ENCODE data around the gene PRPF38A. TPM values are rescaled to one million over a fixed set of nuclear protein-coding genes. Genes with fewer than 3 reads are reported as not detected.

PRPF38A gene
- polyA plus RNA-seq, 3 donors: 19.7 to 30.9 (median 25.2) TPM

DNA sequence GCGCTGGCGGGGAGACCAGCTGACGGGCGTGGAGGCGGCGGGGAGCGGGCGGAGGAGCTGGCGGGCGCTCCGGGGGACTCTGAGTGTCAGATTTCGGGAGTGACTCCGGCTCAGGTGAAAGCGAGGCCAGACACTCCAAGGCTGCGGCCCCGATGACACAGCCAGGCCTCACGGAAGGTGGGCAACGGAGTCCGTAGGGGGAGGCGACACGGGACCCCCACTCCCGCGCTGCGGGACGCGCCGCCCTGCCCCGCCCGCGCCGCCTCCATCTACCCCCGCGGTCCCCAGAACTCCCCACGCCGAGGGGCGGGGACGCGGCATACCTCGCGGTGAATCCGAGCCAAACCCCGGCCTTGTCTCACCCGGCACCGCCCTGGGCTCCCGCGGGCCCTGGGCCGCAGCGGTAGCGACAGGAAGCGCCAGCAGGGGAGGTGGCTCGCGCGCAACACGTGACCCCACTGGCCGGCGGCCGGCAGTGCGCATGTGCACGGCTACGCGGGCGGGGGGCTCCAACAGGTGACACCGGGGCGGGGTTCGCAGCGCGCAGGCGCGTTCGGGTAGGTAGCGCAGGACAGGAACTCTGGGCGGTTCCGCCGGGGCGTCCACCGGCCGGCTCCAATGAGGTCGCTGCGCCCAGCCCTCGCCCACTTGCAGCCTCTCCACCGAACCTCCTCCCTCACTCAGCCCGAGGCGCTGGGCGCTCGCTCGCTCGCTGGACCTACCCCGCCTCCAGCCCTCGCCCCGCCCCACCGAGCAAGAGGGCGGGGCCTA lies 38.5 kb upstream of the PRPF38A start, which contains the start of gene CC2D1B:
TSS of gene CC2D1B (minus strand) at position 460 of the 771 bp plus-strand sequence. CDS start 1,585 bp downstream, outside the sequence.
- Histone ChIP-seq H3K36me3 (replicated peaks in 1 of 2; ENCODE audit: control insufficient read depth in 1 of 2, insufficient read depth in 2 of 2, low read length in 2 of 2) (peaks cover 18 to 31% of the 10 kb centered on the region in 2 donors), H3K9me3 (replicated peaks in 1 of 2; ENCODE audit: control insufficient read depth in 1 of 2, insufficient read depth in 1 of 2, low read length in 2 of 2) (no peaks in the 10 kb centered on the region), H3K9ac (ENCODE audit: insufficient read depth, low read length, poor library complexity, severe bottlenecking) (peak within 1 kb of the TSS; percentile 96), H3K4me1 (ENCODE audit: control insufficient read depth in 1 of 2, insufficient read depth in 2 of 2, low read length in 2 of 2) (peaks cover 23 to 30% of the 10 kb centered on the region in 2 donors), H3K4me3 (replicated peaks in 1 of 3; ENCODE audit: low read depth in 2 of 3, low read length in 3 of 3) (peak within 1 kb of the TSS; percentile 80 to 95 (median 90)), H2AFZ (ENCODE audit: insufficient read depth, low read depth, low read length, poor library complexity, severe bottlenecking) (peak within 1 kb of the TSS; percentile 80), H3K79me2 (ENCODE audit: insufficient read depth, low read length) (peaks cover 32% of the 10 kb centered on the region), H3K4me2 (replicated peaks; ENCODE audit: extremely low read depth, low read length, poor library complexity, severe bottlenecking) (peak within 1 kb of the TSS; percentile 97), H4K20me1 (ENCODE audit: insufficient read depth, low read length) (peaks cover 13% of the 10 kb centered on the region), H3K27me3 (ENCODE audit: control insufficient read depth in 2 of 2, insufficient read depth in 2 of 2, low read length in 2 of 2) (peaks cover 0 to 16% of the 10 kb centered on the region in 2 donors), H3K27ac (ENCODE audit: low read depth in 1 of 2, low read length in 2 of 2) (peak within 1 kb of the TSS; percentile 73 to 93)
- peaks cover 0 to 1% (median 0%) of the 10 kb centered on the region in 7 donors for H3K9me3 Mint-ChIP-seq
- intact Hi-C loops (cut with micrococcal nuclease): loop anchor here (1.0 to 2.0 kb wide), 3 partner anchors 38 to 309 kb away; partner anchors contain the start of genes ORC1 (in 2 of the 2), PRPF38A (in 2 of the 2) and BTF3L4 (in 1 of the 2)
- DNase-seq: peak; percentile 95 to 98 (median 97)
- peak within 1 kb of the TSS; percentile 96 to 98 for H3K4me3 Mint-ChIP-seq
- under 1% methylated on average over 92 of the region's 92 CpGs for WGBS (ENCODE audit: insufficient coverage)
- peaks cover 11 to 20% (median 12%) of the 10 kb centered on the region in 3 donors for H3K27me3 Mint-ChIP-seq (ENCODE audit: low read depth in 3 of 3)
- peaks cover 26 to 36% of the 10 kb centered on the region in 2 donors for H3K36me3 Mint-ChIP-seq
- peak within 1 kb of the TSS; percentile 94 to 97 (median 97) for H3K27ac Mint-ChIP-seq
- H3K4me1 Mint-ChIP-seq: peaks cover 25% of the 10 kb centered on the region
- TF ChIP-seq, protein P1, sequence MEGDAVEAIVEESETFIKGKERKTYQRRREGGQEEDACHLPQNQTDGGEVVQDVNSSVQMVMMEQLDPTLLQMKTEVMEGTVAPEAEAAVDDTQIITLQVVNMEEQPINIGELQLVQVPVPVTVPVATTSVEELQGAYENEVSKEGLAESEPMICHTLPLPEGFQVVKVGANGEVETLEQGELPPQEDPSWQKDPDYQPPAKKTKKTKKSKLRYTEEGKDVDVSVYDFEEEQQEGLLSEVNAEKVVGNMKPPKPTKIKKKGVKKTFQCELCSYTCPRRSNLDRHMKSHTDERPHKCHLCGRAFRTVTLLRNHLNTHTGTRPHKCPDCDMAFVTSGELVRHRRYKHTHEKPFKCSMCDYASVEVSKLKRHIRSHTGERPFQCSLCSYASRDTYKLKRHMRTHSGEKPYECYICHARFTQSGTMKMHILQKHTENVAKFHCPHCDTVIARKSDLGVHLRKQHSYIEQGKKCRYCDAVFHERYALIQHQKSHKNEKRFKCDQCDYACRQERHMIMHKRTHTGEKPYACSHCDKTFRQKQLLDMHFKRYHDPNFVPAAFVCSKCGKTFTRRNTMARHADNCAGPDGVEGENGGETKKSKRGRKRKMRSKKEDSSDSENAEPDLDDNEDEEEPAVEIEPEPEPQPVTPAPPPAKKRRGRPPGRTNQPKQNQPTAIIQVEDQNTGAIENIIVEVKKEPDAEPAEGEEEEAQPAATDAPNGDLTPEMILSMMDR (IDR thresholded peaks at IDR 0.05): peak; percentile 15

DNA sequence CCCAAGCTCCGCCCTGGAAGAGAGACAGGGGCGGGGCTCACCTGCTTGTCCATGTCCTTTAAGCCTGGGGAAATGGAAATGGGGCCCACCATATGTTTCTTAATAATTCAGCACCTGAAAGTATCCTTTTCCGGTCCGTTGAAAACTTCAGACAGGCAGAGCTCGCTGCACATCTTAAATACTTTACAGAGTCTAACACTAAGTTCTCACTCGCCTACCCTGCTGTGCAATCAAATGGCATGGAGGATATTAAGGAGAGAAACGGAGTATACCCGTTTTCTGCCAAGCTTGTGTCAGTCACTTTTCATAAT lies 37.9 kb upstream of the PRPF38A start:
- H3K36me3 Mint-ChIP-seq: peaks cover 23 to 34% of the 10 kb centered on the region in 2 donors
- no peak for DNase-seq
- peak overlapping the region; percentile 80 for H2AFZ ChIP-seq (ENCODE audit: insufficient read depth, low read depth, low read length, poor library complexity, severe bottlenecking)
- TF ChIP-seq, protein P1 (IDR thresholded peaks at IDR 0.05): no peak
- H3K27me3 ChIP-seq (ENCODE audit: control insufficient read depth in 2 of 2, insufficient read depth in 2 of 2, low read length in 2 of 2): peaks cover 0 to 16% of the 10 kb centered on the region in 2 donors
- peak overlapping the region; percentile 96 to 98 for H3K4me3 Mint-ChIP-seq
- H3K79me2 ChIP-seq (ENCODE audit: insufficient read depth, low read length): peaks cover 32% of the 10 kb centered on the region
- H3K4me3 ChIP-seq (replicated peaks in 1 of 3; ENCODE audit: low read depth in 2 of 3, low read length in 3 of 3): peak overlapping the region; percentile 80 to 95 (median 90)
- peaks cover 0 to 1% (median 0%) of the 10 kb centered on the region in 7 donors for H3K9me3 Mint-ChIP-seq
- H3K36me3 ChIP-seq (replicated peaks in 1 of 2; ENCODE audit: control insufficient read depth in 1 of 2, insufficient read depth in 2 of 2, low read length in 2 of 2): peaks cover 13 to 29% of the 10 kb centered on the region in 2 donors
- peaks cover 23 to 30% of the 10 kb centered on the region in 2 donors for H3K4me1 ChIP-seq (ENCODE audit: control insufficient read depth in 1 of 2, insufficient read depth in 2 of 2, low read length in 2 of 2)
- H3K4me2 ChIP-seq (replicated peaks; ENCODE audit: extremely low read depth, low read length, poor library complexity, severe bottlenecking): peak overlapping the region; percentile 97
- peaks cover 13% of the 10 kb centered on the region for H4K20me1 ChIP-seq (ENCODE audit: insufficient read depth, low read length)
- peak overlapping the region; percentile 42 to 97 (median 80) for H3K27ac Mint-ChIP-seq
- intact Hi-C loops (cut with micrococcal nuclease): no loop called here
- H3K27me3 Mint-ChIP-seq (ENCODE audit: low read depth in 3 of 3): peaks cover 9 to 20% (median 12%) of the 10 kb centered on the region in 3 donors
- H3K9me3 ChIP-seq (replicated peaks in 1 of 2; ENCODE audit: control insufficient read depth in 1 of 2, insufficient read depth in 1 of 2, low read length in 2 of 2): no peaks in the 10 kb centered on the region
- H3K4me1 Mint-ChIP-seq: peaks cover 25% of the 10 kb centered on the region
- no peak overlapping the region for H3K9ac ChIP-seq (ENCODE audit: insufficient read depth, low read length, poor library complexity, severe bottlenecking)
- peak overlapping the region; percentile 73 to 93 for H3K27ac ChIP-seq (ENCODE audit: low read depth in 1 of 2, low read length in 2 of 2)
- WGBS (ENCODE audit: insufficient coverage): 0% methylated on average over 2 of the region's 8 CpGs

All from CD14-positive monocyte (primary cell).